WI38 (cell line): ENCODE measurements around the gene SLIT2.

Experiments used
- H3K4me3 ChIP-seq: 2 replicates; pipeline ENCODE4 v1.5.1; 2011; ENCODE audit warnings: low read depth, mild to moderate bottlenecking, control low read depth, low read length
- TF ChIP-seq, protein P1 (sequence below): IDR thresholded peaks from 2 replicates; pipeline ENCODE4 v1.5.1; 2012; ENCODE audit warnings: low read depth, mild to moderate bottlenecking, control low read depth, low read length

The SLIT2 gene

DNA sequence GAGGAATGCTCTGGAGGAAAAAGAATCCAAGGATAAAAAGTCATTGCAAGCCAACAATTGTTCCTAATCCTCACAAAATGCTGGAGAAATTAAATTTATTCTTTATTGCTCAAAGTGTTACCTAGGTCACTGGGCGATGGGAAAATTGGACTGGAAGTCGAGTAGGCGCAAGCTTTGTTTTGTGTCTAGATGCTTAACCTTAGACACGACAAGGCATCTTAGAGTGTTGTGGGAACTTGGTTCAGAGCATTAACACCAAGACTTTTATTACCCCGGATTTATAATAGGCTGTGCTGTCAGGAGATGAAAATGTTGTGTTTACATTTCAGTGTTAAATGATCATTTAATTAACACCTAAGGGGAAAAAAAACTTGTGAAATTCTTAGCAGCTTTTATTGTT is 25.1 kb downstream of the SLIT2 start:
- H3K4me3 ChIP-seq: no peak overlapping the region
- TF ChIP-seq, protein P1, sequence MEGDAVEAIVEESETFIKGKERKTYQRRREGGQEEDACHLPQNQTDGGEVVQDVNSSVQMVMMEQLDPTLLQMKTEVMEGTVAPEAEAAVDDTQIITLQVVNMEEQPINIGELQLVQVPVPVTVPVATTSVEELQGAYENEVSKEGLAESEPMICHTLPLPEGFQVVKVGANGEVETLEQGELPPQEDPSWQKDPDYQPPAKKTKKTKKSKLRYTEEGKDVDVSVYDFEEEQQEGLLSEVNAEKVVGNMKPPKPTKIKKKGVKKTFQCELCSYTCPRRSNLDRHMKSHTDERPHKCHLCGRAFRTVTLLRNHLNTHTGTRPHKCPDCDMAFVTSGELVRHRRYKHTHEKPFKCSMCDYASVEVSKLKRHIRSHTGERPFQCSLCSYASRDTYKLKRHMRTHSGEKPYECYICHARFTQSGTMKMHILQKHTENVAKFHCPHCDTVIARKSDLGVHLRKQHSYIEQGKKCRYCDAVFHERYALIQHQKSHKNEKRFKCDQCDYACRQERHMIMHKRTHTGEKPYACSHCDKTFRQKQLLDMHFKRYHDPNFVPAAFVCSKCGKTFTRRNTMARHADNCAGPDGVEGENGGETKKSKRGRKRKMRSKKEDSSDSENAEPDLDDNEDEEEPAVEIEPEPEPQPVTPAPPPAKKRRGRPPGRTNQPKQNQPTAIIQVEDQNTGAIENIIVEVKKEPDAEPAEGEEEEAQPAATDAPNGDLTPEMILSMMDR: no peak

DNA sequence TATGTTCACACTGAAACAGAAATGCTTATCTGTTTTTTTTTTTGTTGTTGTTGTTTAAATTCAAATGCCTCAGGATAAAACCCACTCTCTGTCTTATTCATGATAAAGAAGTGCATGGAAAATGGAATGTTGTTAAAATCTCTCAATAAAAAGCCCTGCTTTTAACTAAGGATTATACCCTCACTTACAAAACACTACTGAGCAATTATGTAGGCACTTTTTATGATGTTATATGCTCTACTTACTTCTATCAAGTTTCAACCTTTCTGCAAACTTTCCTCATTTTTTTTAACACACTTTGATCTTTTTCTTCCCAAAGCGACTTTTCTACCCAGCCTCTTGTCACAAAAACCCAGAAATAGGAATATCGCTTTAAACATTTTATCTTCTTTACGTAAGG is 26.5 kb downstream of the SLIT2 start:
- TF ChIP-seq, protein P1: no peak
- no peak overlapping the region for H3K4me3 ChIP-seq

DNA sequence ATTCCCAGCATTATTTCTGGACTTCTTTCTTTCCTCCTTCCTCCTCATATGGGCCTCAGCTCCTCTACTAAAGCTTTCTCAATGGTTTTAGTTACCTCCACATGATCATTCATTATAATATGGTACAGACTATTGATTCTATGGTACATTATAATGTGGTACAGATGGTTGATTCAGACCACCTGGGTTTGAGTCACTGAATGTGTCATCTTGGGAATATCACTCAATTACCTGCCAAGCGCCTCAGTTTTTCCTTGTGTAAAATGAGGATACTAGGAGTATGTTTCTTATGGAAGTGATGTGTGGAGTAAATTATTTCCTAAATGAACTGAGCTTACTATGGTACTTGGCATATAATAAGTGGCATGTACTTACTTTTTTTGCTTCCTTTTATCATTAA is 27.7 kb downstream of the SLIT2 start:
- TF ChIP-seq, protein P1: no peak
- H3K4me3 ChIP-seq: no peak overlapping the region

GRCh38 chr4:20281453-20281852 is 29.7 kb downstream of the SLIT2 start:
- H3K4me3 ChIP-seq: no peak overlapping the region
- TF ChIP-seq, protein P1: no peak

DNA sequence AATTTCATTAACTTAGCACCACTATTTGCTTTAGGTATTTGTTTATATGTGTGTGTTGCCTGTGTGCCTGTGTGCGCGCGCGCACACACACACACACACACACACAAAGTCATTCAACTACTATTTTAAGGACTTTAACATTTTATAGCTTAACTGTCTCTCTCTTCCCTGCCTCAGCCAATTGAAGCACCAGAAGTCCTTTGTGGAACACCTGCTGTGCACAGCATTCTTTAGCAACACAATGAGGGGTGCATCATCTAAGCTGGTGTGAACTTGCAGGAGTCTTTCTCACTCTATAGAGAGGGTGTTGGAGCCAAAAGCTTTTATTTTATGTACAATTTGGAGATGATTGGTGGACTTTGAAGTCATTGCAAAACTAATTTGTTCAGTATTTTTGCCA is 31.3 kb downstream of the SLIT2 start:
- no peak overlapping the region for H3K4me3 ChIP-seq
- TF ChIP-seq, protein P1: no peak

DNA sequence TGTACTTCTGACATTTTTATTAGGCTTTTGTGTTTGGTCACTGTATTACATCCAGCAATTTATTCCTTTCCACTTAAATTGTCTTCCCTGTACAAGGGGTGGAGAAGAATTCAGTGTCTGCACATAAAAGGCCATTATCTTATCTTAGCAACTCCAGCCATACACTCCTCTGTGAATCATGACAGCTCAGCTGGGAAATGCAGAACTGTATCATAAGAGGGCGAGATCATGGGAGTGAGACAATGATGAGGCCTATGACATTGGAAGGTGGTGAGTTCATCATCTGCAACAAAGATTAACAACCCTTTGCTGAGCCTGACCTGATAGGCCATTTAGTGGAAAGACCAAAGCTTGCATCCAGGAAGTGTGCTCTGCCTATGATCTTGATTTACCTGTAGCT is 33.3 kb downstream of the SLIT2 start:
- H3K4me3 ChIP-seq: no peak overlapping the region
- TF ChIP-seq, protein P1: no peak

- no peak overlapping the region for H3K4me3 ChIP-seq
- TF ChIP-seq, protein P1: no peak
Observed at GRCh38 chr4:20287246-20287645, 35.5 kb downstream of the SLIT2 start.
